Loucy (cell line): ENCODE data around the gene ATPAF2.

ENCODE experiments used
- H2AFZ ChIP-seq: fragments of 200-600 bp; sonication (generic); 2 replicates; pipeline ENCODE4 v1.6.0; 2016; ENCODE audit warnings: antibody characterized with exemption, mild to moderate bottlenecking, low read length, moderate library complexity
- H3F3A ChIP-seq: fragments of 200-600 bp; 2 replicates; pipeline ENCODE4 v1.6.0; 2016; ENCODE audit warnings: antibody characterized with exemption, low read depth, mild to moderate bottlenecking
- H3K27me3 ChIP-seq: fragments of 200-600 bp; sonication (generic); 2 replicates; pipeline ENCODE4 v1.6.1; 2014; ENCODE audit warnings: low read length, mild to moderate bottlenecking; ENCODE audit not compliant: insufficient read depth, poor library complexity, severe bottlenecking
- H3K36me3 ChIP-seq: fragments of 200-600 bp; sonication (generic); 2 replicates; pipeline ENCODE4 v1.6.1; 2016; ENCODE audit warnings: low read length; ENCODE audit not compliant: insufficient read depth
- H3K4me1 ChIP-seq: fragments of 200-600 bp; sonication (generic); 2 replicates; pipeline ENCODE4 v1.5.1; 2014; ENCODE audit warnings: low read length, mild to moderate bottlenecking; ENCODE audit not compliant: insufficient read depth, poor library complexity, severe bottlenecking
- H3K4me2 ChIP-seq: fragments of 200-600 bp; sonication (generic); 2 replicates; pipeline ENCODE4 v1.6.0; 2014; ENCODE audit warnings: antibody characterized with exemption, low read length, low read depth, mild to moderate bottlenecking; ENCODE audit not compliant: poor library complexity, severe bottlenecking
- H3K4me3 ChIP-seq: fragments of 200-600 bp; sonication (generic); 2 replicates; pipeline ENCODE4 v1.5.1; 2014; ENCODE audit warnings: low read length, mild to moderate bottlenecking, mixed read lengths; ENCODE audit not compliant: poor library complexity, severe bottlenecking
- H3K79me2 ChIP-seq: fragments of 200-600 bp; sonication (generic); 2 replicates; pipeline ENCODE4 v1.6.1; 2014; ENCODE audit warnings: low read length; ENCODE audit not compliant: insufficient read depth
- H3K9ac ChIP-seq: fragments of 200-600 bp; sonication (generic); 2 replicates; pipeline ENCODE4 v1.6.0; 2014; ENCODE audit warnings: mild to moderate bottlenecking, low read depth, low read length, moderate library complexity; ENCODE audit not compliant: poor library complexity, severe bottlenecking
- H3K9me2 ChIP-seq: fragments of 200-600 bp; sonication (generic); replicated peaks from 2 replicates; pipeline ENCODE4 v1.6.1; 2016; ENCODE audit warnings: low read depth, low read length, mixed read lengths
- H3K9me3 ChIP-seq: fragments of 200-600 bp; sonication (generic); 2 replicates; pipeline ENCODE4 v1.6.1; 2014; ENCODE audit warnings: mild to moderate bottlenecking, antibody characterized with exemption, low read length, low read depth; ENCODE audit not compliant: insufficient read depth
- H4K20me1 ChIP-seq: fragments of 200-600 bp; sonication (generic); 2 replicates; pipeline ENCODE4 v1.6.0; 2014; ENCODE audit warnings: antibody characterized with exemption, low read length, mild to moderate bottlenecking; ENCODE audit not compliant: insufficient read depth, poor library complexity, severe bottlenecking
- EZH2phosphoT487 ChIP-seq: fragments of 200-600 bp; IDR thresholded peaks from 2 replicates; pipeline ENCODE4 v1.6.1; 2018; ENCODE audit warnings: antibody characterized with exemption, mild to moderate bottlenecking, moderate library complexity, borderline replicate concordance
- TF ChIP-seq, protein P1 (sequence below): fragments of 200-600 bp; sonication (generic); conservative IDR thresholded peaks from 2 replicates; pipeline ENCODE4 v1.5.1; 2014; ENCODE audit warnings: mild to moderate bottlenecking, antibody characterized with exemption, low read length

ATPAF2 gene

DNA sequence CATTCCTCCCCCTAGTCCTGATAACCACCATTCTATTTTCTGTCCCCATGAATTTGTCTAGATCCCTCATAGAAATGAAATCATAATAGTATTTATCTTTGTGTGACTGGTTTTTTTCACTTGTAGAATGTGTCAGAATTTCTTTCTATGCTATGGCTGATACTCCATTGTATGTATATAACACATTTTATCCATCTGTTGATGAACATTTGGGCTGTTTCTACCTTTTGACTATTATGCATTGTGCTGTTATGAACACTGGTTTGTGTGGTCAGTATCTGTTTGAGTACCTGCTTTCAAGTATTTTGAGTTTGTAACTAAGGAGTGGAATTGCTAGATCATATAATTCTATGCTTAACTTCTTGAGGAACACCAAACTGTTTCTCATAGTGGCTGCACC is 32.8 kb upstream of the ATPAF2 start:
- Histone ChIP-seq H3K9me2 (no peaks in the 10 kb centered on the region), H3K27me3 (no peaks in the 10 kb centered on the region), H3K4me1 (peaks cover 6% of the 10 kb centered on the region), H2AFZ (no peak overlapping the region), H3F3A (no peaks in the 10 kb centered on the region), H3K9me3 (no peaks in the 10 kb centered on the region), H3K4me2 (peak overlapping the region; percentile 23), H3K36me3 (peaks cover 3% of the 10 kb centered on the region; the same call in 1 of the 2 replicates), H3K79me2 (no peaks in the 10 kb centered on the region), H4K20me1 (no peaks in the 10 kb centered on the region), H3K4me3 (no peak overlapping the region), H3K9ac (no peak overlapping the region)
- TF ChIP-seq, protein P1, sequence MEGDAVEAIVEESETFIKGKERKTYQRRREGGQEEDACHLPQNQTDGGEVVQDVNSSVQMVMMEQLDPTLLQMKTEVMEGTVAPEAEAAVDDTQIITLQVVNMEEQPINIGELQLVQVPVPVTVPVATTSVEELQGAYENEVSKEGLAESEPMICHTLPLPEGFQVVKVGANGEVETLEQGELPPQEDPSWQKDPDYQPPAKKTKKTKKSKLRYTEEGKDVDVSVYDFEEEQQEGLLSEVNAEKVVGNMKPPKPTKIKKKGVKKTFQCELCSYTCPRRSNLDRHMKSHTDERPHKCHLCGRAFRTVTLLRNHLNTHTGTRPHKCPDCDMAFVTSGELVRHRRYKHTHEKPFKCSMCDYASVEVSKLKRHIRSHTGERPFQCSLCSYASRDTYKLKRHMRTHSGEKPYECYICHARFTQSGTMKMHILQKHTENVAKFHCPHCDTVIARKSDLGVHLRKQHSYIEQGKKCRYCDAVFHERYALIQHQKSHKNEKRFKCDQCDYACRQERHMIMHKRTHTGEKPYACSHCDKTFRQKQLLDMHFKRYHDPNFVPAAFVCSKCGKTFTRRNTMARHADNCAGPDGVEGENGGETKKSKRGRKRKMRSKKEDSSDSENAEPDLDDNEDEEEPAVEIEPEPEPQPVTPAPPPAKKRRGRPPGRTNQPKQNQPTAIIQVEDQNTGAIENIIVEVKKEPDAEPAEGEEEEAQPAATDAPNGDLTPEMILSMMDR: no peak
- TF ChIP-seq EZH2phosphoT487: no peak

DNA sequence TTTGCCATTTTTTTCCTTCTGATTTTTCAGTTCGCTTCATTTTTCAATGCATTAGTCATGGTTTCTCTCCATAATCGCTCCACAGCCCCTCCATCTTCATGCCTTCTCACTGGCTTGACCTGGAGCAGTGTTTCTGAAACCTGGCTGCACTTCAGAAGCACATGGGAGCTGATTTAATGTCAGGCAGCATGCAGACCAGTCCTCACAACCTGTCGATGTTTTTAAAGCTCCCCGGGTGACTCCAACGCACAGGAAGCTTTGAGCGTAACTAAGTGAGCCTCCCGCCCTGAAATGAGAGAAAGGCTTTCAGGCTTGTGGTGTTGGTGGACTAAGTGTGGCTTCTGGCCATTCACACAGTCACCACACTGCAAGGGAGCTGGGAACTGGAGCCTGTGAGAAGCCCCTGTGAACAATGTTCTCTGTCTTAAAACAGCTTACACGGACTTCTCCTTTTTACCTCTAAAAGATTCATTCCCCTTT is 31.9 kb upstream of the ATPAF2 start:
- no peaks in the 10 kb centered on the region for H3K27me3 ChIP-seq
- H3K9me2 ChIP-seq: no peaks in the 10 kb centered on the region
- no peaks in the 10 kb centered on the region for H4K20me1 ChIP-seq
- peak overlapping the region; percentile 23 for H3K4me2 ChIP-seq
- H3K9ac ChIP-seq: peak overlapping the region; percentile 2
- no peaks in the 10 kb centered on the region for H3F3A ChIP-seq
- no peak overlapping the region for H3K4me3 ChIP-seq
- peak overlapping the region; percentile 69; the same call in 1 of the 2 replicates for H2AFZ ChIP-seq
- TF ChIP-seq EZH2phosphoT487: no peak
- peaks cover 6% of the 10 kb centered on the region for H3K4me1 ChIP-seq
- H3K9me3 ChIP-seq: no peaks in the 10 kb centered on the region
- peaks cover 11% of the 10 kb centered on the region; the same call in 1 of the 2 replicates for H3K36me3 ChIP-seq
- H3K79me2 ChIP-seq: no peaks in the 10 kb centered on the region

DNA sequence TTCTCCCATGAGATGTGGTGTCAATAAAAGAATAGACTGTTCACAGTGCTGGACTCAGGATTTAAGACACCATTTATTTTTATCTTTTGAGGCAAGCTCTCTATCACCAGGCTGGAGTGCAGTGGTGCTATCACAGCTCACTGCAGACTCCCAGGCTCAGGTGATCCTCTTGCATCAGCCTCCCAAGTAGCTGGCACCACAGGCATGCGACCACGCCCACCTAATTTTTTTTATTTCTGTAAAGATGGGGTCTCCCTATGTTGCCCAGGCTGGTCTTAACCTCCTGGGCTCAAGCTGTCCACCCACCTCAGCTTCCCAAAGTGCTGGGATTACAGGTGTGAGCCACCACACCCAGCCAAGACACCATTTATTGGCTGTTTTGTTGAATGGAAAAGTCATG is 30.1 kb upstream of the ATPAF2 start:
- Histone ChIP-seq H3K4me3 (no peak overlapping the region), H3K9me3 (no peaks in the 10 kb centered on the region), H2AFZ (no peak overlapping the region), H3K36me3 (peaks cover 27% of the 10 kb centered on the region; the same call in 1 of the 2 replicates), H3K4me1 (peaks cover 6% of the 10 kb centered on the region), H3K27me3 (no peaks in the 10 kb centered on the region), H3F3A (no peaks in the 10 kb centered on the region), H3K4me2 (no peak overlapping the region), H4K20me1 (no peaks in the 10 kb centered on the region), H3K9me2 (no peaks in the 10 kb centered on the region), H3K9ac (no peak overlapping the region), H3K79me2 (no peaks in the 10 kb centered on the region)
- TF ChIP-seq EZH2phosphoT487: no peak
- TF ChIP-seq, protein P1: no peak

DNA sequence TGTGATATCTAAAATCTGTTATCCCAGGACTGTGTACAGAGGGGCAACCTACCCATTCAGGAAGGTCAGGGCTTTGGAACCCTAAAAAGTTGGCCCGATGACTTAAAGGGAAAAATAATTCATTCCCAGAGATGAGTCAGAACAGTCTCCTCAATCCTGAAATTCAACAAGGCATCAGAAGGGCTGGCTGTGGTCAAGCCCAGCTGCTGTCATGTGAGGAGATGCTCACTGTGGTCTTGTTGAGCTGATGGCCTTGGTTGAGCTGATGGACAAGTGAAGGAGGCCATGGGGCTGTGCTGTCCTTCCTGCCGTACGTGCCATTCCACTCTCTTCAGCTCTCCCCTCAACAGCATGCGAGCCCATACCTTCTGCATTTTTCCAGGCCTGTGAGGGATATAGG is 27.9 kb upstream of the ATPAF2 start:
- no peak for TF ChIP-seq EZH2phosphoT487
- TF ChIP-seq, protein P1: no peak
- Histone ChIP-seq H3K4me2 (no peak overlapping the region), H3K36me3 (peaks cover 37% of the 10 kb centered on the region; the same call in 1 of the 2 replicates), H3K4me1 (peaks cover 6% of the 10 kb centered on the region), H2AFZ (no peak overlapping the region), H3K9me2 (no peaks in the 10 kb centered on the region), H3K79me2 (no peaks in the 10 kb centered on the region), H3K4me3 (no peak overlapping the region), H4K20me1 (no peaks in the 10 kb centered on the region), H3K9me3 (no peaks in the 10 kb centered on the region), H3F3A (no peaks in the 10 kb centered on the region), H3K9ac (no peak overlapping the region), H3K27me3 (no peaks in the 10 kb centered on the region)
